ENCODE data around the gene ELFN2. TPM values are rescaled to one million over a fixed set of nuclear protein-coding genes. Genes with fewer than 3 reads are reported as not detected.

ELFN2 gene
- total and polyA plus RNA-seq, 2 donors (not counting 3 experiments of a cell fraction or from before 2014, with no cell fraction given): 0.41 to 1.3 TPM

GRCh38 chr22:37343863-37344734 is 83.2 kb downstream of the ELFN2 start:
- no TSS peak for BruUV-seq (replicated peaks)
- no peaks in the 10 kb centered on the region for H4K20me1 ChIP-seq (replicated peaks; ENCODE audit: control insufficient read depth, extremely low read depth, insufficient read depth, low read length)
- no peak for TF ChIP-seq CTCF (IDR thresholded peaks at IDR 0.05; ENCODE audit: extremely low read depth in 1 of 2, insufficient read depth in 1 of 2, low read depth in 1 of 2, low read length in 2 of 2)
- no peak for TF ChIP-seq FOS (IDR thresholded peaks at IDR 0.05; ENCODE audit: borderline replicate concordance, insufficient read depth, low read length)
- no peak for TF ChIP-seq JUN (IDR thresholded peaks at IDR 0.05; ENCODE audit: borderline replicate concordance, insufficient read depth, insufficient read length, low read depth)
- no peak for TF ChIP-seq POLR2A (IDR thresholded peaks at IDR 0.05; ENCODE audit: low read depth, low read length)
- no peak for TF ChIP-seq MAX (IDR thresholded peaks at IDR 0.05; ENCODE audit: insufficient read depth, insufficient read length)
- TF ChIP-seq POLR2AphosphoS5 (IDR thresholded peaks at IDR 0.05; ENCODE audit: insufficient read depth, low read depth, low read length): no peak
- TF ChIP-seq EZH2 (IDR thresholded peaks at IDR 0.05; ENCODE audit: borderline replicate concordance, low read depth, low read length, severe bottlenecking): no peak
- no peak for TF ChIP-seq MYC (IDR thresholded peaks at IDR 0.05; ENCODE audit: low read depth, low read length)
- TF ChIP-seq GATA2 (IDR thresholded peaks at IDR 0.05; ENCODE audit: insufficient read depth, insufficient read length, low read depth, low read length): no peak
- H3K79me2 ChIP-seq (ENCODE audit: control insufficient read depth, insufficient read depth, low read length): no peaks in the 10 kb centered on the region
- ChIA-PET CTCF (no interaction called here), POLR2A (no interaction called here)
- no peak overlapping the region for H3K9ac ChIP-seq (replicated peaks; ENCODE audit: extremely low read depth, insufficient read depth, low read length)
- H3K9me3 ChIP-seq (replicated peaks; ENCODE audit: control insufficient read depth, insufficient read depth, low read length): no peaks in the 10 kb centered on the region
- H3K27me3 ChIP-seq (ENCODE audit: control insufficient read depth in 2 of 2, insufficient read depth in 2 of 2, low read length in 2 of 2): peaks cover 2 to 3% of the 10 kb centered on the region in 2 experiments
- intact Hi-C loops (cut with micrococcal nuclease): no loop called here
- no peak overlapping the region for H3K4me2 ChIP-seq (ENCODE audit: insufficient read depth, low read length)
- dilution Hi-C loops (cut with MboI; ENCODE audit: extremely low pct_ligation_motif_present, low sequenced_read_pairs): no loop called here
- no peak overlapping the region for H2AFZ ChIP-seq (ENCODE audit: low read depth, low read length)
- H3K9me1 ChIP-seq (replicated peaks; ENCODE audit: control insufficient read depth, extremely low read depth, insufficient read depth, low read length): no peaks in the 10 kb centered on the region
- no peak overlapping the region for H3K4me3 ChIP-seq (replicated peaks in 1 of 3; ENCODE audit: insufficient read depth in 1 of 3, low read depth in 1 of 3, low read length in 3 of 3)
- H3K36me3 ChIP-seq (ENCODE audit: control insufficient read depth in 2 of 2, extremely low read depth in 1 of 2, insufficient read depth in 2 of 2, low read length in 2 of 2): no peaks in the 10 kb centered on the region
- FAIRE-seq (no peak), DNase-seq (ENCODE audit: low read depth, low spot score) (no peak)
- H3K4me1 ChIP-seq (ENCODE audit: control insufficient read depth, extremely low read depth, insufficient read depth, low read length): peaks cover 8% of the 10 kb centered on the region
- H3K27ac ChIP-seq (ENCODE audit: insufficient read depth, low read depth, low read length): no peak overlapping the region

Data from endothelial cell of umbilical vein (primary cell).